SK-N-SH (cell line): Measurements from ENCODE around the gene GUCY1A1. TPM values are rescaled to one million over a fixed set of nuclear protein-coding genes. Genes with fewer than 3 reads are reported as not detected.

Experiments used
- CTCF ChIA-PET: fragments of 300-600, 350-600 bp; formaldehyde crosslinking; extraction: SDS; loops from one replicate; lab custom pipeline; 2021; lab: Yijun Ruan, JAX
- POLR2A ChIA-PET: fragments of 350-600 bp; sonication (Branson Sonifier 250); formaldehyde crosslinking; extraction: SDS; loops from one replicate; lab custom pipeline; 2020; ENCODE audit warnings: antibody characterized with exemption, inconsistent platforms; lab: Yijun Ruan, JAX
- DNase-seq: peaks from one replicate; pipeline ENCODE4 v3.0.0; 2012
- H2AFZ ChIP-seq: fragments of 200-600 bp; sonication (generic); 2 replicates; pipeline ENCODE4 v1.8.1; 2016; ENCODE audit warnings: antibody characterized with exemption, mild to moderate bottlenecking, low read depth
- H3F3A ChIP-seq: fragments of 200-600 bp; sonication (generic); replicated peaks from 2 replicates; pipeline ENCODE3; 2016; ENCODE audit warnings: antibody characterized with exemption, mild to moderate bottlenecking; ENCODE audit not compliant: insufficient read depth
- H3K27ac ChIP-seq, 2 experiments: fragments of 200-500 bp in 1 of 2; fragments of 200-600 bp in 1 of 2; sonication (Bioruptor generic) in 1 of 2; sonication (generic), shearing (Covaris generic) in 1 of 2; 2 replicates each; pipeline versions ENCODE4 v1.5.1 to v1.6.1; 2014 to 2016; ENCODE audit warnings: low read depth in 2 of 2, inconsistent platforms in 1 of 2, low read length in 1 of 2, mild to moderate bottlenecking in 1 of 2, mixed read lengths in 1 of 2
- H3K27me3 ChIP-seq: fragments of 200-600 bp; sonication (generic), shearing (Covaris generic); 2 replicates; pipeline ENCODE4 v1.6.1; 2016; ENCODE audit warnings: mixed run types; ENCODE audit not compliant: insufficient read depth
- H3K36me3 ChIP-seq, 2 experiments: fragments of 200-500 bp in 1 of 2; fragments of 200-600 bp in 1 of 2; sonication (Bioruptor generic) in 1 of 2; sonication (generic) in 1 of 2; replicated peaks in 1 of 2; 2 replicates each; pipeline versions ENCODE3 to v1.5.1; 2014 to 2016; ENCODE audit warnings: low read length in 1 of 2, mild to moderate bottlenecking in 1 of 2; ENCODE audit not compliant: insufficient read depth in 2 of 2, control insufficient read depth in 1 of 2
- H3K4me1 ChIP-seq, 2 experiments: fragments of 200-500 bp in 1 of 2; fragments of 200-600 bp in 1 of 2; sonication (Bioruptor generic) in 1 of 2; sonication (generic), shearing (Covaris generic) in 1 of 2; 2 replicates each; pipeline versions ENCODE4 v1.5.1 to v1.6.1; 2014 to 2016; ENCODE audit warnings: low read depth in 1 of 2, low read length in 1 of 2, mixed run types in 1 of 2; ENCODE audit not compliant: insufficient read depth in 2 of 2, control insufficient read depth in 1 of 2
- H3K4me2 ChIP-seq: fragments of 200-600 bp; sonication (generic), shearing (Covaris generic); 2 replicates; pipeline ENCODE4 v1.6.1; 2017; ENCODE audit warnings: mixed run types
- H3K4me3 ChIP-seq, 2 experiments: fragments of 200-500 bp in 1 of 2; fragments of 200-600 bp in 1 of 2; sonication (Bioruptor generic) in 1 of 2; sonication (generic), shearing (Covaris generic) in 1 of 2; 2 replicates each; pipeline versions ENCODE4 v1.5.1 to v1.8.1; 2014 to 2016; ENCODE audit warnings: low read depth in 2 of 2, inconsistent platforms in 1 of 2, low read length in 1 of 2, mild to moderate bottlenecking in 1 of 2, mixed read lengths in 1 of 2, moderate library complexity in 1 of 2
- H3K79me2 ChIP-seq: fragments of 200-600 bp; sonication (generic); 2 replicates; pipeline ENCODE4 v1.8.1; 2017; ENCODE audit warnings: mild to moderate bottlenecking; ENCODE audit not compliant: insufficient read depth
- H3K9ac ChIP-seq: fragments of 200-600 bp; sonication (generic); 2 replicates; pipeline ENCODE4 v1.6.1; 2017; ENCODE audit warnings: mixed run types
- H3K9me2 ChIP-seq: fragments of 200-600 bp; sonication (generic); 2 replicates; pipeline ENCODE4 v1.6.1; 2017; ENCODE audit warnings: mixed run types
- H3K9me3 ChIP-seq: fragments of 200-600 bp; sonication (generic); 2 replicates; pipeline ENCODE4 v1.6.1; 2017; ENCODE audit warnings: mixed run types, mild to moderate bottlenecking, moderate library complexity
- H4K20me1 ChIP-seq: fragments of 200-600 bp; sonication (generic); 2 replicates; pipeline ENCODE4 v1.6.1; 2017; ENCODE audit warnings: mild to moderate bottlenecking, mixed run types; ENCODE audit not compliant: insufficient read depth
- ELF1 ChIP-seq: IDR thresholded peaks from 2 replicates; pipeline ENCODE4 v1.4.0; 2012
- EP300 ChIP-seq, 2 experiments: IDR thresholded peaks; 2 replicates each; pipeline versions ENCODE4 v1.4.0 to v1.6.1; 2012; ENCODE audit warnings: borderline replicate concordance in 1 of 2, low read depth in 1 of 2, low read length in 1 of 2
- EZH2phosphoT487 ChIP-seq: fragments of 200-600 bp; sonication (generic); IDR thresholded peaks from 2 replicates; pipeline ENCODE4 v1.6.1; 2017; ENCODE audit warnings: low read depth, mixed run types, mild to moderate bottlenecking, antibody characterized with exemption, moderate library complexity, borderline replicate concordance
- FOSL2 ChIP-seq: IDR thresholded peaks from 2 replicates; pipeline ENCODE4 v1.4.0; 2012; ENCODE audit warnings: low read depth, mild to moderate bottlenecking, moderate library complexity, borderline replicate concordance
- GATA2 ChIP-seq: sonication (generic); formaldehyde crosslinking; IDR thresholded peaks from 2 replicates; pipeline ENCODE4 v1.5.0; 2020; ENCODE audit warnings: mild to moderate bottlenecking, missing genetic modification reagents
- IRF3 ChIP-seq: fragments of 150-350 bp; IDR thresholded peaks from 2 replicates; pipeline ENCODE4 v1.6.1; 2016; ENCODE audit warnings: mild to moderate bottlenecking, low read depth, low read length
- JUND ChIP-seq: IDR thresholded peaks from 2 replicates; pipeline ENCODE4 v1.4.0; 2012
- MEF2A ChIP-seq: IDR thresholded peaks from 2 replicates; pipeline ENCODE4 v1.4.0; 2012; ENCODE audit warnings: low read depth, borderline replicate concordance
- NFIC ChIP-seq: IDR thresholded peaks from 2 replicates; pipeline ENCODE4 v1.4.0; 2012; ENCODE audit warnings: borderline replicate concordance
- NRF1 ChIP-seq: IDR thresholded peaks from 2 replicates; pipeline ENCODE4 v1.6.1; 2012; ENCODE audit warnings: low read depth, mild to moderate bottlenecking, low read length
- POLR2AphosphoS5 ChIP-seq: IDR thresholded peaks from 2 replicates; pipeline ENCODE4 v1.6.1; 2012; ENCODE audit warnings: low read depth, low read length
- RAD21 ChIP-seq: IDR thresholded peaks from 2 replicates; pipeline ENCODE4 v1.6.1; 2012; ENCODE audit warnings: mild to moderate bottlenecking, low read length
- REST ChIP-seq: IDR thresholded peaks from 2 replicates; pipeline ENCODE4 v1.6.1; 2012; ENCODE audit warnings: mild to moderate bottlenecking, low read depth, low read length, moderate library complexity
- RFX5 ChIP-seq: IDR thresholded peaks from 2 replicates; pipeline ENCODE4 v1.6.1; 2012; ENCODE audit warnings: mild to moderate bottlenecking, improper control_type of control experiment, low read length
- SIN3A ChIP-seq: IDR thresholded peaks from 2 replicates; pipeline ENCODE4 v1.6.1; 2012; ENCODE audit warnings: low read depth, mild to moderate bottlenecking, low read length, moderate library complexity, borderline replicate concordance
- SMC3 ChIP-seq: IDR thresholded peaks from 2 replicates; pipeline ENCODE4 v1.6.1; 2012; ENCODE audit warnings: low read depth, low read length, improper control_type of control experiment
- TAF1 ChIP-seq: IDR thresholded peaks from 2 replicates; pipeline ENCODE4 v1.6.1; 2012; ENCODE audit warnings: low read depth, mild to moderate bottlenecking, low read length, moderate library complexity, borderline replicate concordance
- TCF12 ChIP-seq: IDR thresholded peaks from 2 replicates; pipeline ENCODE4 v1.4.0; 2012
- TEAD4 ChIP-seq: IDR thresholded peaks from 2 replicates; pipeline ENCODE4 v1.4.0; 2012; ENCODE audit warnings: mild to moderate bottlenecking, borderline replicate concordance; ENCODE audit not compliant: insufficient read depth
- USF2 ChIP-seq: fragments of 150-350 bp; IDR thresholded peaks from 2 replicates; pipeline ENCODE4 v1.6.1; 2017; ENCODE audit warnings: antibody characterized with exemption, low read length, low read depth, borderline replicate concordance
- WGBS: methylation state at CpG from one replicate; pipeline ENCODE4 v1.1.6; 2017; ENCODE audit warnings: low lambda C conversion rate; 5-methylcytosine and 5-hydroxymethylcytosine counted together
- polyA plus RNA-seq, 3 experiments: library from polyadenylated mRNA; depleted of rRNA; stranded (reverse); fragments of >200 nt; gene quantifications; 2 replicates each; pipeline ENCODE4 v1.2.3, GENCODE V29; 2012

The GUCY1A1 gene
- polyA plus RNA-seq, 1 of the 3 experiments (the other 2 are of a cell fraction) = 0.03 TPM

- ChIA-PET POLR2A (interaction anchor here (1.2 kb wide), 1 partner anchor 18 kb away, joined by 6 read pairs; the partner anchor contains the start of gene GUCY1A1), CTCF (interaction anchor here (1.4 kb wide), 1 partner anchor 11 kb away, joined by 3 read pairs; no protein-coding TSS in a partner anchor)
- Histone ChIP-seq H3K9ac (no peak overlapping the region), H3K4me2 (no peak overlapping the region), H3F3A (no peaks in the 10 kb centered on the region), H4K20me1 (no peaks in the 10 kb centered on the region), H3K4me1 (peaks cover 0 to 2% of the 10 kb centered on the region in 2 experiments; a peak in 2 of 4 replicates), H3K36me3 (no peaks in the 10 kb centered on the region), H3K9me2 (no peaks in the 10 kb centered on the region), H3K27ac (no peak overlapping the region), H2AFZ (no peak overlapping the region), H3K27me3 (no peaks in the 10 kb centered on the region), H3K4me3 (no peak overlapping the region), H3K79me2 (no peaks in the 10 kb centered on the region), H3K9me3 (no peaks in the 10 kb centered on the region)
- TF ChIP-seq POLR2AphosphoS5 = no peak
- no peak for TF ChIP-seq RFX5
- no peak for TF ChIP-seq TEAD4
- TF ChIP-seq REST = no peak
- no peak for TF ChIP-seq TAF1
- no peak for TF ChIP-seq RAD21
- TF ChIP-seq EP300 (IDR thresholded peaks at IDR 0.05; ENCODE audit: borderline replicate concordance in 1 of 2, low read depth in 1 of 2, low read length in 1 of 2) = no peak
- TF ChIP-seq GATA2 (CRISPR knock-in tag) = no peak
- no peak for TF ChIP-seq TCF12
- TF ChIP-seq USF2 = no peak
- TF ChIP-seq SIN3A = no peak
- TF ChIP-seq ELF1 = no peak
- TF ChIP-seq FOSL2 = no peak
- TF ChIP-seq NRF1 = no peak
- TF ChIP-seq MEF2A = no peak
- no peak for TF ChIP-seq SMC3
- TF ChIP-seq IRF3 = no peak
- TF ChIP-seq NFIC = no peak
- no peak for TF ChIP-seq EZH2phosphoT487
- no peak for TF ChIP-seq JUND
- 53% methylated on average over 1 of the region's 1 CpG for WGBS
- DNase-seq = no peak
Observed at GRCh38 chr4:155684892-155685541, 18.4 kb downstream of the GUCY1A1 start.
